Liver (tissue), 3 donors: ENCODE results near the gene SH3PXD2A.

ENCODE experiments used
- CTCF ChIP-seq: fragments of 150-350 bp; IDR thresholded peaks from 2 replicates; pipeline ENCODE4 v1.5.1; 2017; ENCODE audit warnings: improper control_type of control experiment, low read depth, low read length; ENCODE audit not compliant: missing input control
- EGR1 ChIP-seq, 2 donors: IDR thresholded peaks; 2 replicates each; pipeline ENCODE4 v1.6.1; 2016 to 2018; ENCODE audit warnings: antibody characterized with exemption in 2 of 2, low read depth in 2 of 2
- HNF4A ChIP-seq, 2 donors: conservative IDR thresholded peaks; 2 replicates each; pipeline ENCODE4 v1.6.1; 2016; ENCODE audit warnings: antibody characterized with exemption in 2 of 2, mild to moderate bottlenecking in 2 of 2
- JUND ChIP-seq, 2 donors: IDR thresholded peaks; 2 replicates each; pipeline ENCODE4 v1.6.1; 2016; ENCODE audit warnings: antibody characterized with exemption in 2 of 2
- MAX ChIP-seq: IDR thresholded peaks from 2 replicates; pipeline ENCODE4 v1.6.1; 2016; ENCODE audit warnings: antibody characterized with exemption
- RAD21 ChIP-seq, 2 donors: IDR thresholded peaks; 2 replicates each; pipeline ENCODE4 v1.6.1; 2016; ENCODE audit warnings: antibody characterized with exemption in 2 of 2, mild to moderate bottlenecking in 2 of 2
- REST ChIP-seq: IDR thresholded peaks from 2 replicates; pipeline ENCODE4 v1.6.1; 2016; ENCODE audit warnings: antibody characterized with exemption, mild to moderate bottlenecking
- TAF1 ChIP-seq: conservative IDR thresholded peaks from 2 replicates; pipeline ENCODE4 v1.6.1; 2016; ENCODE audit warnings: antibody characterized with exemption, mild to moderate bottlenecking
- donor health status: healthy.
- donor health status: healthy.

- no peak for TF ChIP-seq REST
- TF ChIP-seq TAF1 = no peak
- no peak for TF ChIP-seq CTCF
- TF ChIP-seq MAX = no peak
- no peak for TF ChIP-seq HNF4A (conservative IDR thresholded peaks at IDR 0.05)
- no peak for TF ChIP-seq RAD21 (IDR thresholded peaks at IDR 0.05)
- TF ChIP-seq EGR1 (IDR thresholded peaks at IDR 0.05; ENCODE audit: low read depth in 2 of 2) = no peak
- TF ChIP-seq JUND (IDR thresholded peaks at IDR 0.05) = no peak
Measured at GRCh38 chr10:103740611-103741010, 114.8 kb downstream of the SH3PXD2A start.
